HG03354 (cell line): ENCODE data around the gene SRCIN1.

ENCODE experiments used
- ATAC-seq: cut with Tn5 transposase; IDR thresholded peaks from one replicate; pipeline ENCODE4 v1.9.1; 2021; ENCODE audit warnings: mild to moderate bottlenecking; ENCODE audit not compliant: unreplicated experiment, poor library complexity, severe bottlenecking

SRCIN1 gene

GRCh38 chr17:38602453-38602852 lies 3.3 kb downstream of the SRCIN1 start:
- no peak for ATAC-seq

- ATAC-seq: no peak
These were observed 4.0 kb downstream of the SRCIN1 start for GRCh38 chr17:38601539-38602351.

DNA sequence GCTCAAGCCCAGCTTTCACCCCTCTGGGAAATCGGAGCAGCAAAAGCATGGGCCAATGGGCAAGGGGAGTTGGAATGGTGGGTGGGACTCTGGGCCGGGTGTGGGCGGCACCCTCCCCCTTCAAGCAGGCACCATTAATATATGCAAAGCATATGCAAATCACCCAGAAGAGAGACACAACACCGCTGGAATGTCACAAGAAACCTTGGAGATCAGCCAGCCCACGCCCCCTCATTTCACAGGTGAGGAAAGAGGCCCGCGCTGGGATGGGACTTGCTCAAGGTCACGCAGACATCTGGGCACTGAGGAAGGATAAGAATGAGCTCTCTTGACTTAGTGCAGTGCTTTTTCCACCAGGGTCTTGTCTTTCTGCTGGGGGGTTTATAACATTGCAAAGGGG lies 4.8 kb downstream of the SRCIN1 start:
- no peak for ATAC-seq

GRCh38 chr17:38600416-38600815 lies 5.3 kb downstream of the SRCIN1 start:
- ATAC-seq: no peak

GRCh38 chr17:38599398-38599856 lies 6.3 kb downstream of the SRCIN1 start:
- ATAC-seq: no peak

- no peak for ATAC-seq
These were observed 6.8 kb downstream of the SRCIN1 start for GRCh38 chr17:38598995-38599394.

DNA sequence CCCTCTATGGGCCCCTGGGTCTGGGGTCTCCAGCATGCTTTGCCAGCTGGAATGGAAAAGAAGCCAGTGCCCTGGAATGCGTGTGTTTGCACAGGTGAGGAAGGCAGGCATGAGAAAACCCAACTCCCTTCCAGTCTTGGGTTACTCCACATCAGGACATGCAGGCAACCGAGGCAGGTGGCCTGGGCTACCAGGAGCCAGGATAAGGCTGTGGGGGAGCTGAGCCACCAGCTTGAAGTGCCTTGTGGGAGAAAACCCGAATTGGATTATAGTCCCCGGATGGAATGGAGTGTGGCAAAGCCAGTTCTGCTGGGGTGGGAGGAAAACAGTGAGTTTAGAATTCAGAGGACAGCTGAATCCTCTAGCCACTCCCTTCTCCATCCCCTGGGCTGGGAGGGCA lies 7.2 kb downstream of the SRCIN1 start:
- ATAC-seq: no peak

DNA sequence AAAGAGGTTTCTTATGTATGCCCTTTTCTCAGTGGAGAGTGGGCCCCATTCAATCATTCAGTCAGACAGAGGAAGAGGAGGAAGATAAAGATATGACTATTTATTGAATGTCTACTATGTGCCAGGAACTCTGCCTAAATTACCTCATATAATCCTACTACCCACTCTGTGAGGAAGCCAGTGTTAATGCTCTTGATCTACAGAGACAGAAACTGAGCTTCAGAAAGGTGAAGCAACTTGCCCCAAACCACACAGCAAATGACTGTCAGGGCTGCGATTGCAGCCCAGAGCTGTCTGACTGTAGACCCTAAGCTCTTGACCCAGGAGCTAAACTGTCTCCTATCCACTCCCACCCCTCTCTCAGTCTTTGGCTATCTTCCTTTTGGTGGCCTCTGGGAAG lies 8.4 kb downstream of the SRCIN1 start:
- no peak for ATAC-seq

DNA sequence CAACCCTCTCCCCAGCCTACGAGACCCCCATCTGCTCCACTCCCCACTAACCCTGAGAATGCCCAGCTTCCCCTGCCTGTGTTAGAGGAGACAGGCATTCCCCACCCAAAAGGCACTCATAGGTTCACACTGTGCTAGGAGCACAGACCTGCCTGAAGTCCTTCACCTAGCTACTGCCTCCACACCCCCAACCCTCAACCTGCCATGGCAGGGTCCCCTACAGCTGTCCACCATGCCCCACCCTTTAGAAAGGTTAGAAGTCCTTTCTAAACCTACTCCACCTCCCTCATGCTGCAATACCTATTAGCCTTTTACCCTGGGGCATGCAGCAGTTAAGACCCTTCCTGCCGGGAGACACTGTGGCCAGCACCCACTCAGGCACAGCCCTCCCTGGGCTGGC lies 9.1 kb downstream of the SRCIN1 start:
- no peak for ATAC-seq

DNA sequence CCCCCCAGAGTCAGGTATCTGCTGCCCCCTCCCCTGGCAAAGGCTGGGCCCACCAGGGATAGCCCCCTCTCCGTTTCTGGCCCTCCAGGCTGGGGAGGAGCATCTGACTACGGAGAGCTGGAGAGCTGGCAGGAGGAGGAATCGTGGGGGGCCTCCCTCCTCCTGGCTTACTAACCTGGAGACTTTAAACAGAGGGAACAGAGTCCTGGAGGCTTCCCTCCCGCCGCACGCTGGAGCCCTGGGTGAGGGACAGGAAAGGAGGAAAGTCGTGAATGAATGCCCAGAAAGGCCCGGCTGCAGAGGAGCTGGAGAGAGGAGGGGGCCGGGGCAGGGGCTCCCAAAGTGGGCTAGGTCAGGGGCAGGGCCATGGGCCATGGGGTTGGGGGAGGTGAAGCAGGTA lies 9.9 kb downstream of the SRCIN1 start:
- no peak for ATAC-seq

DNA sequence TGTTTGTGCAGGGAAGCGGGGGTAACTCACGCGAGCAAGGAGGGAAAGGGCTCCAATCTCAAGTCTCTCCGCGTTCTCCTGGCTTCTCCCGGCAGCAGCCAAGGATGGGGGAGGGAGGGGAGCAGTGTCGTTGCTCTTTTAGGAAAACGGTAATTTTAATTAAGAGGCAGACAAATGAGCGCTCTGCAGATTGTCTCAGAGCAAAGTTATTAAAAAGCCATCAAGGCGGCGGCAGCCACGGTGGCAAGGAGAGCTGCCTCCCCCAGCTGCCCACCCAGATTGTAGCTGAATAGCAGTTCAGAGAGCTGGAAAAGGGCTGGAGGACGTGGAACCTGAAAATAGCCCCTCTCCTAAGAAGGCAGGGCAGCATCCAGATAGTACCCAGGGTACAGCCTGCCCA lies 11.6 kb downstream of the SRCIN1 start:
- ATAC-seq: no peak

DNA sequence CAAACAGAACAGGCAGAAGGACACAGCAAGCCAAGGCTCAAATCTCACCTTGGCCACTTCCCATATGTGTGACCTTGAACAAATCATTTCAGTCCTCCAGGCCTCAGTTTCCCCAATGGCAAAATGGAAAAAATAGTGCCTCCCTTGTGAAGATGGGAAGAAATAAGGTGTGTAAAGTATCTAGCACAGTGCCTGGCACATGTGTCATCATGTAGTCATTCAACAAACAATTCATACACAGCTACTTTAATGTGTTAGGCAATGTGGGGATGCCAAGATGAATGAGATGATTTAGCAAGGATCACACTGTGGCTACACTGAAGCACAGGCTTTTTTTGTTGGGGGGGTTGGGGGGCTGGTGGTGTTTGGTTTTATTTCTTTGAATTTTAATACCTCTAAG lies 13.3 kb downstream of the SRCIN1 start:
- no peak for ATAC-seq

- ATAC-seq: no peak
These were observed 14.0 kb downstream of the SRCIN1 start for GRCh38 chr17:38591759-38592241.

DNA sequence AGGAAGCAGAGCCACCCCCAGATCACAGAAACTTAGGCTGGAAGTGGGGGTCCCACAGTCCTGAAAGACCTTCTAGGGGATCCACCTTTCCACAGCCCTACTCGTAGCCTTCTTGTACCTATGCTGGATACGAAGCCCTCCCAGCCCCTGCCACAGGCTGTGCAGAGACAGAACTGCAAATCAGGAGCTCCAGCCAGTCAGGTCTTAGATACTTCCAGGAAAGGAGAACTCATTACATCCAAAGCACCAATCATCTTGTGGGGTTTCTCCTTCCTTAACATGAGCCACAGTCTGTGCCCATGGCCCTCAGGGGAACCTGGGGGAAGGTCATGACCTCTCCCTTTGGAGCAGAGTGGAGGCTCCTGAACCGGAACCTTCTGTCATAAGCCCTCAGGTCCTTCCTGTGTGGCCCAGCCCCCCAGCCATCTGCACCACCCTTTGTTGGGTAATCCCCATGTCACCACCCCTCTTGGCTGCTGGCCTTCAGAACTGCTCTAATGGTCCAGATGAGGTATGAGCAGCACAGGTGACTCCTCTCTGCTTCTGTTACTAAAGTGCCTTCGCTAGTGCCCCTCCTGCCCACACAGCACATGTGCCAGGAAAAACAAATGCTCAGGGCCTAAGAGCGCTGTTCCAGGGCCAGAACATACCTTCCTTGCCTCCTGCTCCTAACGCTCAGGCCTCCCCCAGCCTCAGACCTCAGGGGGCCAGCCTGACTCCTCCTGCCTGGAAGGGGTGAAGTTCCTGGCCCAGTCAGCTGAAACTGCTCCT lies 14.6 kb downstream of the SRCIN1 start:
- no peak for ATAC-seq

GRCh38 chr17:38589462-38590114 lies 16.2 kb downstream of the SRCIN1 start:
- no peak for ATAC-seq

DNA sequence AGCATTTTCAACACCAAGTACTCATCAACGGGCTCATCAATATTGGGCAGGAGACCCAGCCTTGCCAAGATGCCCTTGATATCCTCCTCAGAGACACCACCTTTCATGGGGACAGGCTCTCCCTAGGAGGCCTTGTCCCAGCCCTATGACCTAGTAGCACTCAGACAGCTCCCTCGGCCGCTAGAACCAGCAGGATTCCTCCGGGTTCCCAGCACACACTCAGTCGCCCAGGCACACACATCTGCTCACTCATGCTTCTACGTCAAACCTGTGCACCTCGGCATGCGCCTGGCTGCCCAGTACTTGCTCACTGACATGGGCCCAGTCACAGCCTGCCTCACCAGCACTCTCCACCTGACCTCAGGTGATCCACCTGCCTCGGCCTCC lies 17.0 kb downstream of the SRCIN1 start:
- ATAC-seq: no peak

DNA sequence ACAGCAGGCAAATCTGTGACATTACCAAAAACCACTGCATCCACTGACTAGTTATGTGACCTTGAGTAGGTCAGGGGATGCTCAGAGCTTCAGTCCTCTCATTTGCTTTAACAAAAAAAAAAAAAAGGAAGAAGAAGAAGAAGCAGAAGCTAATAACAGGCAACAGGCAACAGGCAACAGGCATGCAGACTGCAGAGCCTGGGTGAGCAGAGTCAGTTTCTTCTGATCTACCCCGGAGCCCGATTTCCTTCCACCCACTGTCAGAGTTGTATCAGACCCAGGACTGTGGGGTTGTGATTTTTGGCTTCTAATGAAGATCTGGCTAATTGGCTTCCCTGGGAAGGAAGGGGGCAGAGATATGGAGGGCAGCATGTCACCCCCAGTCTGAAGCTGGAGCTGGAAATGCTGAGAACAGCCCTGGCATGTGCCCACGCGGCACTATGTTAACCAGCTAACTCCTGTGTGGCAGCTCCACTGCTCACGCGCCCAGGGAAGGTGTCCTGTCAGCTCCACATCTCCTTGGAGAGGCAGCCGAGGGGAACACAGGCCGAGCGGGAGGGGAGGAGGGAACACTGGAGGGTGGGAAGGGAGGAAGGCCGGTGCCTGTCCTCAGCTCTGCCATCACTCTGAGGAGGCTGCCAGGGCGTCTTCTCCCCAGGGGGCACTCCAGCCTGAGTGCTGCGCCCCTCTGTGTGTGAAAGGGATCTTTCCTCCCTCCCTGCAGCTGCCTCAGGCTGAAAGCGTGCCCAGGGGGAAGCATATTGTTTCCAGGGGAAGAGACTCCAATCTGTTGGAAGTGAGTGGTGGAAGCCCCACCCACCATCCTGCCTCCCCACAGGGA lies 17.6 kb downstream of the SRCIN1 start:
- ATAC-seq: no peak

DNA sequence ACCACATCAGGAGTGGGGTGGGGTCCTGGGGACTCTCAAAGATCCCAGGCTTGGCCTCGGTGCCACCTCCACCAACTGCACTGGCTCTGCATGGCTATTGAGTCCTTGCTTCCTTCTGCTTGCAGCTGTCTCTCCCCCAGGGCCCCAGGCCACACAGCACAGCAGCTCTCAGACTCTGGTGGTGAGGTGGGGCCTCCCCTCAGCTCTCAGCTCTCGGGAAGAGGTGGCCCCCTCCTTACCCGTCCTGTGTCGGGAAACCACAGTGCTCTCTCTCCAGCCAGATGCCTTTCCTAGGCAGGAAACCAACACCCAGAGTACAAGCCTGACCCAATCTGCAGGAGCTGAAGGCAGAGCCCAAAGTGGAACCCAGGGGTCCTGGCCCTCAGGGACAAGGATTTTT lies 18.5 kb downstream of the SRCIN1 start:
- no peak for ATAC-seq

GRCh38 chr17:38586788-38587187 lies 19.0 kb downstream of the SRCIN1 start:
- ATAC-seq: no peak
